ENCODE measurements around the gene EVA1B. TPM values are rescaled to one million over a fixed set of nuclear protein-coding genes. Genes with fewer than 3 reads are reported as not detected.

The EVA1B gene
- total RNA-seq, 4 donors from 2014 or later: 19.2 to 96.0 (median 73.8) TPM

DNA sequence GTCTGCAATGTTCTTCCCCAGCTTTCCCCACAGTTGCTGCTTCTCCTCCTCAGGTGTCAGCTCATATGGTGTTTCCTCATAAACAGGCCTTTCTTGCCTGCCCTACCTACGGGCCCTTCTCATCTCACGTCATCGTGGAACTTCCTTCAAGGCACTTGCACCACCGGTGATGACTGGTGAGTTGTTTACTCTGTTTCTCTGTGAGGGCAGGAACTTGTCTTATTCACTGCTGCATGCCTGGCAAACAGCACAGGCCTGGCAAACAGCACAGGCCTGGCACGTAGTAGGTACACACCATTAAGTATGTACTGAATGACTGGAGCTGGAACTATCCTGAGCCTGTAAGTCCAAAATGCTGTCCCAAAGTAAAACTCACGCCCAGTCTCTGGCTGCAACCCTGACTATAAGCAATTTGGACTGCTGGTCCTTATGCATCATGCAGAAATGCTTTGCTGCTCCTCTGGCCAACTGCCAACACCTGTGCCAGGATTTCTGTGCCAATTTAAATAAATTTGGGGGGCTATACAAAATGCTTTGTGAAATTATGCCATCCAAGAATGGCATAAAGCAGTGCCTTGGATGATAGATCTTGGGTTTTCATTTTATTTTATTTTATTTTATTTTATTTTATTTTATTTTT, 36.6 kb upstream of the EVA1B start:
- TF ChIP-seq CTCF (IDR thresholded peaks at IDR 0.05; ENCODE audit: low read depth): no peak

DNA sequence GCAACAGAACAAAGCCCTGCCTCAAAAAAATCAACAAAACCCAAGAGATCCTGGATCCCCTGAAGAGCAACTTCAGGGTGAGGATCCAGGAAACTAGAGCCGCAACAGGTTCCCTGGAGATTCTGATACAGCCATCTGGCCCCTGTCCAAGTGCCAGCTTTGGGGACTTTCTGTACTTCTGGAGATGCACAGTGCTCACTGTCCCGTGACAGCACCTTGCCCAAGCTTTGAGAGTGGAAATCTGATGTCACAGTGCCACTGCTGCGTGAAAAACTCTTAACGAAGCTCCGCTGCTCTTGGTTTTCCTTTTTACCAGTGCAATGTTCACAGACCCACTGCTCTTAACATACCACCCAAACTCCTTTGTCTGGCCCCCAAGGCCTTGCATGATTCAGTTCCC, 35.9 kb upstream of the EVA1B start:
- no peak for TF ChIP-seq CTCF (IDR thresholded peaks at IDR 0.05; ENCODE audit: low read depth)

GRCh38 chr1:36358514-36359084, 35.2 kb upstream of the EVA1B start:
- no peak for TF ChIP-seq CTCF (IDR thresholded peaks at IDR 0.05; ENCODE audit: low read depth)

GRCh38 chr1:36355811-36356210, 32.4 kb upstream of the EVA1B start:
- TF ChIP-seq CTCF (IDR thresholded peaks at IDR 0.05; ENCODE audit: low read depth): no peak

DNA sequence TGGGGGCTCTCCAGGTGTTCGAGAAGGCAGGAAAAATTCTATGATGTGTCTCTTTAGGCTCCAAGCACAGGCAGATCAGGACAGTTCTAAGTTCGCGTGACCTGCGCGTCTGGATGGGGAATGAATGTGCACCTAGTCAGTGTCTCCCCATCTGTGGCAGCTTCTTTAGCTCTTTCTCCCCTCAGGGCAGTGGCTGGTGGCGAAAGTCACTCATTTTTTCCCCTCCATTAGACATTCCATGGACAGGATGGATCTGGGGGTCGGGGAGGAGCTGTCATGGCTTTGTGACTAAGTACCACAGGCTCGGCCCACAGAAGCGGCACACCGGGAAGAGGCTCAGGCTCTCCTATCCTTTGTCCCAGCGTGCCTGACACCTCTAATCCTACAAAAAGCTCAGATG, 31.0 kb upstream of the EVA1B start:
- no peak for TF ChIP-seq CTCF (IDR thresholded peaks at IDR 0.05; ENCODE audit: low read depth)

DNA sequence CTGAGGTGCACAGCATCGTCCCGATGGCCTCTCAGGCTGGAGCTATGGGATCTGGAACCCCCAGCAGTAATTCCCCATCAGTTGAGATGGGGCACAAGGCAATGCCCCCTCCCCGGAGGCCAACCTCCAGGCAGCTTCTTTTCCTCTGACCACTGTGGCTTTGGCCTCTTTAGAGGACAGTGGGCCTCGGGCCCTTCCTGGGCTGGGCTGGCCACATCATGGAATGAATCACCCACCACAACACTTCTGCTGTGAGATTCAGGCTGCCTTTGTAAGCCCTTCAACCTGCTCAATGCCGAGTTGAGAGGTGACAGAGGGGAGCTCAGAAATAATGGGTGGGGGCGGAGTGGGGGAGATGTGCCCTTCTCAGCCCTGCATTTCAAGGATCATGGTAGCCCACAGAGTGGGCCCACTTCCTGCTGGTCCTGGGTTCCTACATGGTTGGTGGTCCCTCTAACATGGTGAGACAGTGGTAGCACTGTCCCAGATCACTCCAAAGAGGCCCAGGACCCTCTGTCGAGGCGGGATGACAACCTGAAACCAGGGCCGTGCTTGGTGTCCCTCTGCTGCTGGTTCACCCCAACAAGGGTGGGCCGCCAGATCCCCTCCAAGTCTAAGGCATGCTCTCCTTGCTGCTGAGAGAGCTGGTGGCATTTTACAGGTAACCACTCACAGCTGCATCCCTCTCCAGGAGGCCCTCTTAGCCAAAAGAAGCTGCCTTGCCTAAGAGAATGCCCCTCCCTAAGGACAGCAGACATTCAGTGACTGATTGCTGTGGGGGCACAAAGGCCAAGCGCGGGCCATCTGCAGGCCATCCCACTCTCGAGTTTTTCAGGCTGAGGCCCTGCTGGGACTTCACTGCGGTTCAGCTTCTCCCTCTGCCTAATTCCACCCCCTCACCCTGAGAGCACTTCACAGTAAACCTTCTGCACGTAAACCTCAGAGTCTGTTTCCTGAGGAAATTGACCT, 29.7 kb upstream of the EVA1B start:
- no peak for TF ChIP-seq CTCF (IDR thresholded peaks at IDR 0.05; ENCODE audit: low read depth)
